Measurements from ENCODE around the gene DNAJB14.

Gene DNAJB14

GRCh38 chr4:99861120-99861905 is 85.1 kb downstream of the DNAJB14 start:
- DNase-seq (ENCODE audit: extremely low read depth, low read depth), result no peak
- no peak overlapping the region for H3K4me3 ChIP-seq (replicated peaks; ENCODE audit: low read depth, low read length)
- no peak for TF ChIP-seq CTCF (IDR thresholded peaks at IDR 0.05; ENCODE audit: low read depth, low read length, missing control alignments)

DNA sequence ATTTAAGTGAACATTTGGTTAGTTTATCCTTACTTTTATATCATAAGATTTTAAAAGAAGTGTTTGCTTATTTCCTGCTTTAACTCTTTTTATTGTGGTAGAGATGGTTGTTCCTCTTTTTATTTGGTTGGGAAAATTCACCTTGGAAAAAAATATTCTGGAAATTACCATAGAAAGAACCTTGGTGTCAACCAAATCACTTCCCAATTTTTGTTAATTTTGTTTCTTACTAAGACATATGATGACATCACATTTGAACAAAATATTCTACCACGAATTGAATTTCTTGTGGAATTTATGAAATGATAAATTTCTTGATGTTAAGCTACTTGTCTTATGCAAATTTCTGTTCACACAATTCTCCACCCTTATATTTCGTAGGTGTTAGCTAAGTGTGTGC is 85.9 kb downstream of the DNAJB14 start:
- DNase-seq (ENCODE audit: extremely low read depth, low read depth), result no peak
- no peak overlapping the region for H3K4me3 ChIP-seq (replicated peaks; ENCODE audit: low read depth, low read length)
- no peak for TF ChIP-seq CTCF (IDR thresholded peaks at IDR 0.05; ENCODE audit: low read depth, low read length, missing control alignments)

GRCh38 chr4:99859618-99860017 is 86.8 kb downstream of the DNAJB14 start:
- no peak for DNase-seq (ENCODE audit: extremely low read depth, low read depth)
- TF ChIP-seq CTCF (IDR thresholded peaks at IDR 0.05; ENCODE audit: low read depth, low read length, missing control alignments), result no peak

DNA sequence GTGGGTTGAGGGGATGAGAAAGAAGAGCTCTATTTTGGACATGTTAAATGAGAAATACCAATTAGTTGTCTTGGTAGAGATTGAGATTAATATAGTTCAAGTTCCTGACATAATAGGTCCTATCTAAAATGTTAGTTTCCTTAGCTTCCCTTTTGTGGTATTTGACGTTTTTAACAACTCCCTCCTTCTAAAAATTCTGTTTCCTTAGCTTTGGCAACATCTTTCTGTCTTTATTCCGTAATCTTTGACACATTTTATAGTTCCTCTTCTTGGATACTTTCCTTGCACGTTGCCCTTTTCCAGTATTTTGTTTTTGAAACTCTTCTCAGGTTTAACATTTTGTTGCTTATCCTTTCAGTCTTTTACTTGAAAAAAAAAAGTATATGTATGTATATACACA is 89.1 kb downstream of the DNAJB14 start:
- TF ChIP-seq CTCF (IDR thresholded peaks at IDR 0.05; ENCODE audit: low read depth, low read length, missing control alignments), result no peak
- H3K4me3 ChIP-seq (replicated peaks; ENCODE audit: low read depth, low read length), result no peak overlapping the region
- DNase-seq (ENCODE audit: extremely low read depth, low read depth), result no peak

More at GRCh38 chr4:99859618-99860017, 86.8 kb downstream of the DNAJB14 start:
- no peak overlapping the region for H3K4me3 ChIP-seq (replicated peaks; ENCODE audit: low read depth, low read length)

DNA sequence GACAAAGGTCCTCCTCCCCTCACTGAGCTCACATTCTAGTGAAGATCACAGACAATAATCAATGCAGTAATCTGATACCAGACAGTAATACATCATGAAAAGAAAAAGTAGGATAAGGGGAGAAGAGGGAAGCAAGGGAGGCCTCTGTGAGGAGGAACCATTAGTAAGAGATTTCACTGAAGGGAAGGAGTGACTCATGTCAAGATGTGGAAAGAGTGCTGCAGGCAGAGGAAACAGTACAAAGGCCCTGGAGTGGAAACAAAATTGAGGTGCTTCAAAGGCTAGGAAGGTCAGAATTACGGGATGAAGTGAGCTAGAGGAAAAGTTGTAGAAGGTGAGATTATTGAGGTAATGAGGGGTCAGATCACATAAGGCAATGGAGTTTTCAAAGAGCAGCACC is 90.3 kb downstream of the DNAJB14 start:
- H3K4me3 ChIP-seq (replicated peaks; ENCODE audit: low read depth, low read length), result no peak overlapping the region
- TF ChIP-seq CTCF (IDR thresholded peaks at IDR 0.05; ENCODE audit: low read depth, low read length, missing control alignments), result no peak
- DNase-seq (ENCODE audit: extremely low read depth, low read depth), result peak; percentile 4

DNA sequence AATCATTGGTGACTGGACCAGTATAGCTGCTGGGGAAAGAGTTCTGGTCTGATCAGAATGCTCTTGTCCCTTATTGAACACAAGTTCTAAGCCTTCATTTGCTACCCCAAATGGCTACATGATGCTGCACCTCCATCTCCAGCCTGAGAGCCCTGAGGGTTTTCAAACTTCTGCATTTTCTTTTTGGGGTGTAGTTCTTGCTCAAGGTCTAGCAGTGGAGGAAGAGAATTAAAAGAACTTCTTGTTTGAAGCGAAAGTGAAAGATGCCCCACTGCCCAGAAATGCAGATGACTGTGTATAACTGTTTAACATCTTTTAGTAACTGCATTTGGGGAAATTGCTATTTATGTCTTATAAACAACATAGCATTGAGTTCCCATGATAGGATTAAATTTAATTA is 90.7 kb downstream of the DNAJB14 start:
- TF ChIP-seq CTCF (IDR thresholded peaks at IDR 0.05; ENCODE audit: low read depth, low read length, missing control alignments), result no peak
- H3K4me3 ChIP-seq (replicated peaks; ENCODE audit: low read depth, low read length), result no peak overlapping the region
- DNase-seq (ENCODE audit: extremely low read depth, low read depth), result no peak

DNA sequence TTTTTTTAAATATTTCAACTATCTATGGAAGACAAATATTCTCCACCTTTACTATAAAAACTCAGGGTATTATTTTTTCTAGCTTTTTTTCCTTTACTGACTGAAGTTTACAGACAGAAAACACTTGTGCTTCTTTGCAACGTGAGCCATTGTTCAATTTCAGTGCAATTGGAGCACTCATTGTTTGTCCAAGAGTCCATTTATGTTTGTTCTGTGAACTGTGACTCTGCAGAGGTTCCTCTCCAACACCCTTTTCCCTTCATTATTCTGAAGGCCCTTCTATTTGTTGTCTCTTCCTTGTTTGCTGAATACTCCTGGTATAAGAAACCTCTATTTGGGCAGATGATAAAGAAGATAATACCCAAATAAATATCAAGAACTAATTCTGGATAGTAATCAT is 92.4 kb downstream of the DNAJB14 start:
- no peak overlapping the region for H3K4me3 ChIP-seq (replicated peaks; ENCODE audit: low read depth, low read length)
- DNase-seq (ENCODE audit: extremely low read depth, low read depth), result no peak
- TF ChIP-seq CTCF (IDR thresholded peaks at IDR 0.05; ENCODE audit: low read depth, low read length, missing control alignments), result no peak
